A673 (cell line): Measurements from ENCODE around the gene UQCC2. TPM values are rescaled to one million over a fixed set of nuclear protein-coding genes. Genes with fewer than 3 reads are reported as not detected.

Experiments
- BruUV-seq: library from RNA; stranded (reverse); fragments of 400-500 nt; replicated peaks from 2 replicates; lab custom pipeline; 2021; lab: Mats Ljungman, UMichigan
- CTCF ChIA-PET: fragments of 300-600 bp; sonication (Branson Sonifier 250); formaldehyde crosslinking; loops from one replicate; lab custom pipeline; 2022; ENCODE audit warnings: antibody characterized with exemption; lab: Charles Lee
- POLR2A ChIA-PET: fragments of 300-600 bp; sonication (Branson Sonifier 250); formaldehyde crosslinking; loops from one replicate; lab custom pipeline; 2022; ENCODE audit warnings: antibody characterized with exemption; ENCODE audit not compliant: low non-redundant PET; lab: Charles Lee
- DNase-seq: peaks from one replicate; pipeline ENCODE4 v3.0.0-alpha.2; 2015; ENCODE audit warnings: low spot score
- H3K27ac ChIP-seq: fragments of 200-600 bp; sonication (generic); 2 replicates; pipeline ENCODE4 v1.5.1; 2016; ENCODE audit warnings: mixed run types, low read depth, mild to moderate bottlenecking, mixed read lengths, antibody characterized with exemption, low read length; ENCODE audit not compliant: poor library complexity, severe bottlenecking
- H3K27me3 ChIP-seq: fragments of 200-600 bp; sonication (generic); replicated peaks from 2 replicates; pipeline ENCODE4 v1.6.1; 2017; ENCODE audit warnings: mixed run types, low read depth, mild to moderate bottlenecking, mixed read lengths, antibody characterized with exemption, low read length; ENCODE audit not compliant: insufficient read depth, poor library complexity
- H3K36me3 ChIP-seq: fragments of 200-600 bp; sonication (generic); 2 replicates; pipeline ENCODE4 v1.6.1; 2016; ENCODE audit warnings: mixed run types, mild to moderate bottlenecking, mixed read lengths, antibody characterized with exemption, low read length; ENCODE audit not compliant: insufficient read depth, poor library complexity, severe bottlenecking
- H3K4me1 ChIP-seq: fragments of 200-600 bp; sonication (generic); 2 replicates; pipeline ENCODE4 v1.6.1; 2017; ENCODE audit warnings: mixed run types, mild to moderate bottlenecking, mixed read lengths, antibody characterized with exemption, low read length; ENCODE audit not compliant: insufficient read depth, poor library complexity, severe bottlenecking
- H3K4me3 ChIP-seq: fragments of 200-600 bp; sonication (generic); 2 replicates; pipeline ENCODE4 v1.5.1; 2016; ENCODE audit warnings: low read depth, mixed run types, mild to moderate bottlenecking, mixed read lengths, low read length; ENCODE audit not compliant: poor library complexity, severe bottlenecking
- H3K9me3 ChIP-seq: fragments of 200-600 bp; sonication (generic); 2 replicates; pipeline ENCODE4 v1.6.1; 2016; ENCODE audit warnings: mixed run types, low read depth, mild to moderate bottlenecking, mixed read lengths, antibody characterized with exemption, low read length; ENCODE audit not compliant: poor library complexity, severe bottlenecking
- CTCF ChIP-seq: fragments of 300-800, 200-600 bp; sonication (generic); conservative IDR thresholded peaks from 2 replicates; pipeline ENCODE4 v1.5.1; 2017; ENCODE audit warnings: low read depth, mild to moderate bottlenecking, antibody characterized with exemption, low read length, moderate library complexity, mixed read lengths
- EZH2 ChIP-seq: fragments of 200-600 bp; sonication (generic); IDR thresholded peaks from 2 replicates; pipeline ENCODE4 v1.6.1; 2017; ENCODE audit warnings: borderline replicate concordance, low read depth, mild to moderate bottlenecking, mixed read lengths, antibody characterized with exemption, low read length; ENCODE audit not compliant: poor library complexity, severe bottlenecking
- intact Hi-C: fragments of 100-400 bp; cut with micrococcal nuclease; formaldehyde crosslinking; loops from one replicate; pipeline ENCODE4 v1.10.0; 2022; ENCODE audit not compliant: unreplicated experiment
- total RNA-seq: library from RNA; stranded (reverse); gene quantifications from 2 replicates; pipeline ENCODE4 v1.2.3, GENCODE V29; 2021

UQCC2 gene
- total RNA-seq, 1 experiment from 2014 or later = 124 TPM

DNA sequence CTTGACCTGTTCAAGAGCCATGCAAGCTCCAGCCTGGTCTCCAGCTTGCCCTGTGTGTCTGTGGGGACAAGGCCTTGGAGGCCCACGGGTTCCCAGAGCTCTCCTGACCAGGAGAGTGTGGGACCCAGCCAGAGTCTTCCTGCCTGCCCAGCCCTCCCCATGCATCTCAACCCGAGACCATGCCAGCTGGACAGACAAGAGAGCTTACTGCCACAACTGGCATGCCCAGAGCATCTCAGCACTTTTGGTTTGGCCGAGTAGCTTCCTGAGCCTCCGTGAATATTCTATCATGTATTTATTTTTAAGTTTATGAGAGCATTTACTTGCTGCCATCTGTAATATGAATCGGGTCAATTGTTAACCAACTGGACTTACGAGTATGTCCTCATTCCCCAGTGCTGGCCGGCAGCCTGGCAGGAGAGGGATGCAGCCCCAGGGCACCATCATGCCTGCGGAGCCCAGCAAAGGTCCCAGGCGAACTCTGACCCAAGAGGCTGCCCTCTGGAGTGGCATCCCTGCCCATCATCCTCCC, 20.3 kb upstream of the UQCC2 start:
- TF ChIP-seq EZH2 (no peak), CTCF (no peak)
- DNase-seq = no peak
- no TSS peak for BruUV-seq
- Histone ChIP-seq H3K27ac (no peak overlapping the region), H3K4me1 (no peaks in the 10 kb centered on the region), H3K27me3 (no peaks in the 10 kb centered on the region), H3K36me3 (no peaks in the 10 kb centered on the region), H3K9me3 (no peaks in the 10 kb centered on the region), H3K4me3 (no peak overlapping the region)
- POLR2A ChIA-PET = no interaction called here
- CTCF ChIA-PET = no interaction called here
- intact Hi-C loops = no loop called here

GRCh38 chr6:33731035-33731434, 19.5 kb upstream of the UQCC2 start:
- DNase-seq = no peak
- no peaks in the 10 kb centered on the region for H3K27me3 ChIP-seq
- H3K9me3 ChIP-seq = no peaks in the 10 kb centered on the region
- POLR2A ChIA-PET = no interaction called here
- no peak overlapping the region for H3K4me3 ChIP-seq
- CTCF ChIA-PET = no interaction called here
- TF ChIP-seq CTCF (no peak), EZH2 (no peak)
- intact Hi-C loops = no loop called here
- no TSS peak for BruUV-seq
- no peak overlapping the region for H3K27ac ChIP-seq
- H3K36me3 ChIP-seq = no peaks in the 10 kb centered on the region
- no peaks in the 10 kb centered on the region for H3K4me1 ChIP-seq

- Histone ChIP-seq H3K27ac (no peak overlapping the region), H3K27me3 (no peaks in the 10 kb centered on the region), H3K4me3 (no peak overlapping the region), H3K9me3 (no peaks in the 10 kb centered on the region), H3K36me3 (no peaks in the 10 kb centered on the region), H3K4me1 (no peaks in the 10 kb centered on the region)
- no peak for TF ChIP-seq EZH2
- TF ChIP-seq CTCF = no peak
- ChIA-PET POLR2A (no interaction called here), CTCF (no interaction called here)
- intact Hi-C loops = no loop called here
- no peak for DNase-seq
- no TSS peak for BruUV-seq
Measured at GRCh38 chr6:33730611-33731010, 19.1 kb upstream of the UQCC2 start.
